ENCODE measurements around the gene PGS1.

- TF ChIP-seq CTCF (IDR thresholded peaks at IDR 0.05) (no peak), EP300 (IDR thresholded peaks at IDR 0.05) (no peak), POLR2A (IDR thresholded peaks at IDR 0.05) (no peak)
Observed at GRCh38 chr17:78396441-78397337, 18.2 kb downstream of the PGS1 start.

All from stomach (tissue), 4 donors.